HepG2 (cell line): Measurements from ENCODE around the gene UCN2. TPM values are rescaled to one million over a fixed set of nuclear protein-coding genes. Genes with fewer than 3 reads are reported as not detected.

ENCODE experiments used
- CEBPG ChIP-seq: IDR thresholded peaks from 2 replicates; pipeline ENCODE4 v1.6.1; 2016
- CENPT ChIP-seq: sonication (generic); formaldehyde crosslinking; IDR thresholded peaks from 2 replicates; pipeline ENCODE4 v1.8.0; 2022; ENCODE audit warnings: low read depth, mild to moderate bottlenecking, moderate library complexity, missing genetic modification reagents
- KLF16 ChIP-seq, 2 experiments: sonication (generic) in 1 of 2; formaldehyde crosslinking in 1 of 2; IDR thresholded peaks; 2 replicates each; pipeline versions ENCODE4 v1.6.1 to v1.8.0; 2016 to 2023; ENCODE audit warnings: missing genetic modification reagents in 2 of 2, missing compliant biosample characterization in 1 of 2
- MTERF4 ChIP-seq: sonication (generic); formaldehyde crosslinking; IDR thresholded peaks from 2 replicates; pipeline ENCODE4 v1.8.0; 2023; ENCODE audit warnings: mild to moderate bottlenecking, missing genetic modification reagents
- SUZ12 ChIP-seq: fragments of 150-350 bp; IDR thresholded peaks from 2 replicates; pipeline ENCODE4 v1.6.1; 2014; ENCODE audit warnings: low read depth, low read length
- ZBTB38 ChIP-seq: sonication (generic); formaldehyde crosslinking; IDR thresholded peaks from 2 replicates; pipeline ENCODE4 v1.5.1; 2020; ENCODE audit warnings: mild to moderate bottlenecking, missing genetic modification reagents
- ZMYM4 ChIP-seq: sonication (generic); formaldehyde crosslinking; IDR thresholded peaks from 2 replicates; pipeline ENCODE4 v1.8.1; 2023; ENCODE audit warnings: mild to moderate bottlenecking, missing genetic modification reagents
- ZNF101 ChIP-seq: sonication (generic); formaldehyde crosslinking; IDR thresholded peaks from 2 replicates; pipeline ENCODE4 v1.4.0; 2020; ENCODE audit warnings: mild to moderate bottlenecking, low read depth, missing genetic modification reagents, borderline replicate concordance
- ZNF251 ChIP-seq: sonication (generic); formaldehyde crosslinking; IDR thresholded peaks from 2 replicates; pipeline ENCODE4 v1.9.0; 2021; ENCODE audit warnings: mild to moderate bottlenecking, missing genetic modification reagents
- ZNF3 ChIP-seq: IDR thresholded peaks from 2 replicates; pipeline ENCODE4 v1.7.0; 2017; ENCODE audit warnings: inconsistent platforms
- ZNF354B ChIP-seq: sonication (generic); formaldehyde crosslinking; IDR thresholded peaks from 2 replicates; pipeline ENCODE4 v1.8.0; 2022; ENCODE audit warnings: mild to moderate bottlenecking, missing genetic modification reagents
- ZNF460 ChIP-seq: sonication (generic); formaldehyde crosslinking; IDR thresholded peaks from 2 replicates; pipeline ENCODE4 v1.5.1; 2020; ENCODE audit warnings: missing genetic modification reagents, mild to moderate bottlenecking, borderline replicate concordance
- ZNF616 ChIP-seq: sonication (generic); formaldehyde crosslinking; IDR thresholded peaks from 2 replicates; pipeline ENCODE4 v1.5.0; 2020; ENCODE audit warnings: low read depth, mild to moderate bottlenecking, missing genetic modification reagents
- ZNF792 ChIP-seq: IDR thresholded peaks from 2 replicates; pipeline ENCODE4 v1.6.1; 2016
- ZSCAN22 ChIP-seq: sonication (generic); formaldehyde crosslinking; IDR thresholded peaks from 2 replicates; pipeline ENCODE4 v1.4.0; 2020; ENCODE audit warnings: mild to moderate bottlenecking, missing genetic modification reagents
- ZUFSP ChIP-seq: sonication (generic); formaldehyde crosslinking; IDR thresholded peaks from 2 replicates; pipeline ENCODE4 v1.9.0; 2021; ENCODE audit warnings: missing genetic modification reagents, mild to moderate bottlenecking, borderline replicate concordance
- polyA plus RNA-seq, 8 experiments: library from polyadenylated mRNA; depleted of rRNA in 3 of 8; stranded (reverse) in 7 of 8; unstranded in 1 of 8; fragments of >200 nt; fragmentation: Illumina TruSeq in 4 of 8; extraction: Trizol in 4 of 8; gene quantifications; 2 replicates each; pipeline versions ENCODE4 v1.2.1 to v1.2.3, GENCODE V29; 2011 to 2016; ENCODE audit warnings: low read depth in 4 of 8, missing spikeins in 1 of 8, mixed read lengths in 1 of 8; ENCODE audit not compliant: insufficient read depth in 1 of 8
- total RNA-seq, 5 experiments: library from RNA; depleted of rRNA; stranded (reverse); fragments of >200 nt; fragmentation: Illumina TruSeq; extraction: Trizol; gene quantifications; 2 replicates each; pipeline ENCODE4 v1.2.3, GENCODE V29; 2016; ENCODE audit warnings: low read depth in 1 of 5
- TF ChIP-seq, protein P1 (sequence below): sonication (generic); formaldehyde crosslinking; IDR thresholded peaks from 2 replicates; pipeline ENCODE4 v1.5.1; 2020; ENCODE audit warnings: missing genetic modification reagents, mild to moderate bottlenecking, borderline replicate concordance
- TF ChIP-seq, protein P2 (sequence below): sonication (generic); formaldehyde crosslinking; IDR thresholded peaks from 2 replicates; pipeline ENCODE4 v1.8.1; 2022; ENCODE audit warnings: low read depth, mild to moderate bottlenecking, missing genetic modification reagents
- TF ChIP-seq, protein P3 (sequence below): sonication (generic); formaldehyde crosslinking; IDR thresholded peaks from 2 replicates; pipeline ENCODE4 v1.4.0; 2020; ENCODE audit warnings: mild to moderate bottlenecking, missing genetic modification reagents

UCN2 gene
- total and polyA plus RNA-seq, 2 of the 13 experiments (the other 11 are each of a cell fraction or from before 2014, with no cell fraction given): 0.07 to 1.5 TPM

GRCh38 chr3:48561045-48561736 lies 2.4 kb downstream of the UCN2 start (continued):
- TF ChIP-seq ZUFSP (CRISPR knock-in tag) (no peak), MTERF4 (CRISPR knock-in tag) (0 out of 2 replicates have a peak, but pooled peaks have one; percentile 57), CENPT (no peak), ZSCAN22 (no peak), ZNF251 (no peak), ZNF460 (CRISPR knock-in tag) (no peak), ZBTB38 (CRISPR knock-in tag) (peak; percentile 44; the same call in 1 of the 2 replicates), ZNF616 (CRISPR knock-in tag) (no peak), ZNF3 (CRISPR knock-in tag) (no peak), CEBPG (CRISPR knock-in tag) (no peak), SUZ12 (no peak), ZNF792 (CRISPR knock-in tag) (no peak), ZMYM4 (CRISPR knock-in tag) (no peak), ZNF354B (CRISPR knock-in tag) (no peak), KLF16 (CRISPR knock-in tag; IDR thresholded peaks at IDR 0.05) (no peak), ZNF101 (CRISPR knock-in tag) (no peak)
- TF ChIP-seq, protein P1, sequence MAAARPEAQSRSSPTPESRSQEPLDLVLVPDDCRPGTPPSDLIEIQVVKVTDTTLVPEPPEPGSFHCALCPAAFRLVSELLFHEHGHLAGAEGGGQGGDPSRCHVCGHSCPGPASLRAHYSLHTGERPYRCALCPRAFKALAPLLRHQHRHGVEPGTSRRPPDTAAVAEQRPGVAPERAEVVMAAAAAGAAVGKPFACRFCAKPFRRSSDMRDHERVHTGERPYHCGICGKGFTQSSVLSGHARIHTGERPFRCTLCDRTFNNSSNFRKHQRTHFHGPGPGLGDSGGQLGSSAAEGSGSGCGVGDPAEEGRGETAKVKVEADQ: no peak
- TF ChIP-seq, protein P2, sequence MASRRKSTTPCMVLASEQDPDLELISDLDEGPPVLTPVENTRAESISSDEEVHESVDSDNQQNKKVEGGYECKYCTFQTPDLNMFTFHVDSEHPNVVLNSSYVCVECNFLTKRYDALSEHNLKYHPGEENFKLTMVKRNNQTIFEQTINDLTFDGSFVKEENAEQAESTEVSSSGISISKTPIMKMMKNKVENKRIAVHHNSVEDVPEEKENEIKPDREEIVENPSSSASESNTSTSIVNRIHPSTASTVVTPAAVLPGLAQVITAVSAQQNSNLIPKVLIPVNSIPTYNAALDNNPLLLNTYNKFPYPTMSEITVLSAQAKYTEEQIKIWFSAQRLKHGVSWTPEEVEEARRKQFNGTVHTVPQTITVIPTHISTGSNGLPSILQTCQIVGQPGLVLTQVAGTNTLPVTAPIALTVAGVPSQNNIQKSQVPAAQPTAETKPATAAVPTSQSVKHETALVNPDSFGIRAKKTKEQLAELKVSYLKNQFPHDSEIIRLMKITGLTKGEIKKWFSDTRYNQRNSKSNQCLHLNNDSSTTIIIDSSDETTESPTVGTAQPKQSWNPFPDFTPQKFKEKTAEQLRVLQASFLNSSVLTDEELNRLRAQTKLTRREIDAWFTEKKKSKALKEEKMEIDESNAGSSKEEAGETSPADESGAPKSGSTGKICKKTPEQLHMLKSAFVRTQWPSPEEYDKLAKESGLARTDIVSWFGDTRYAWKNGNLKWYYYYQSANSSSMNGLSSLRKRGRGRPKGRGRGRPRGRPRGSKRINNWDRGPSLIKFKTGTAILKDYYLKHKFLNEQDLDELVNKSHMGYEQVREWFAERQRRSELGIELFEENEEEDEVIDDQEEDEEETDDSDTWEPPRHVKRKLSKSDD (CRISPR knock-in tag): no peak
- TF ChIP-seq, protein P3, sequence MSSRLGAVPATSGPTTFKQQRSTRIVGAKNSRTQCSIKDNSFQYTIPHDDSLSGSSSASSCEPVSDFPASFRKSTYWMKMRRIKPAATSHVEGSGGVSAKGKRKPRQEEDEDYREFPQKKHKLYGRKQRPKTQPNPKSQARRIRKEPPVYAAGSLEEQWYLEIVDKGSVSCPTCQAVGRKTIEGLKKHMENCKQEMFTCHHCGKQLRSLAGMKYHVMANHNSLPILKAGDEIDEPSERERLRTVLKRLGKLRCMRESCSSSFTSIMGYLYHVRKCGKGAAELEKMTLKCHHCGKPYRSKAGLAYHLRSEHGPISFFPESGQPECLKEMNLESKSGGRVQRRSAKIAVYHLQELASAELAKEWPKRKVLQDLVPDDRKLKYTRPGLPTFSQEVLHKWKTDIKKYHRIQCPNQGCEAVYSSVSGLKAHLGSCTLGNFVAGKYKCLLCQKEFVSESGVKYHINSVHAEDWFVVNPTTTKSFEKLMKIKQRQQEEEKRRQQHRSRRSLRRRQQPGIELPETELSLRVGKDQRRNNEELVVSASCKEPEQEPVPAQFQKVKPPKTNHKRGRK: no peak
